ENCODE data around the gene STRN.
"Not testable (repeated sequence)": the region's sequence is repeated elsewhere in the genome, so short reads cannot be mapped to it uniquely, and the experiment has no call there.

Gene STRN

DNA sequence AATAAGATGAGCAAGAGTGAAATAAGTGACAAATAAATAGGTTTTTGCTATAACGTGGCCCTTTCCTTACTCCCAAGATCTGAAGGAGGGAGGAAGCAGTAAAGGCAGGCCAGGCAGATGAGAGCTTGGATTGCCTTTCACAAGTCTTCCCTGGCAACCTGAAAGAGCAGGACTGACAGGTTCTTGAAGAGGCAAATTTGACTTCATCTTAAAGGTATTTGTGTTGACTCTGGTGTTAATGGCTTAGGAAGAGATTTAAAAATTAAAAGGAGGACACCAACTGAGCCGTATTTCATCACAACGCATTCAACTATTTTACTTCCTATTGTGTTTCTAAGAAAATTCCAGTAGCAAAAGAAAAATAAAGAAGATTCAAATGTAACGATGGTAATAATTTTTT, 3.2 kb downstream of the STRN start:
- Histone ChIP-seq H3K9ac (ENCODE audit: low read length in 2 of 2) (no peak overlapping the region), H3K9me3 (ENCODE audit: control insufficient read depth in 2 of 2, low read length in 2 of 2) (no peaks in the 10 kb centered on the region), H3K36me3 (ENCODE audit: control insufficient read depth in 2 of 2, insufficient read depth in 2 of 2, low read length in 2 of 2) (no peaks in the 10 kb centered on the region), H3K4me1 (ENCODE audit: control insufficient read depth, insufficient read depth, low read length) (peaks cover 6% of the 10 kb centered on the region), H3K4me3 (ENCODE audit: low read length in 2 of 2) (no peak overlapping the region), H3K27me3 (ENCODE audit: control insufficient read depth in 1 of 2, insufficient read depth in 2 of 2, low read length in 2 of 2) (no peaks in the 10 kb centered on the region), H3K27ac (ENCODE audit: low read length) (no peak overlapping the region)

GRCh38 chr2:36960773-36961172, 5.6 kb downstream of the STRN start:
- Histone ChIP-seq H3K4me3 (ENCODE audit: low read length in 2 of 2) (no peak overlapping the region), H3K9ac (ENCODE audit: low read length in 2 of 2) (no peak overlapping the region), H3K4me1 (ENCODE audit: control insufficient read depth, insufficient read depth, low read length) (peaks cover 6% of the 10 kb centered on the region), H3K36me3 (ENCODE audit: control insufficient read depth in 2 of 2, insufficient read depth in 2 of 2, low read length in 2 of 2) (no peaks in the 10 kb centered on the region), H3K9me3 (ENCODE audit: control insufficient read depth in 2 of 2, low read length in 2 of 2) (no peaks in the 10 kb centered on the region), H3K27ac (ENCODE audit: low read length) (no peak overlapping the region), H3K27me3 (ENCODE audit: control insufficient read depth in 1 of 2, insufficient read depth in 2 of 2, low read length in 2 of 2) (no peaks in the 10 kb centered on the region)

DNA sequence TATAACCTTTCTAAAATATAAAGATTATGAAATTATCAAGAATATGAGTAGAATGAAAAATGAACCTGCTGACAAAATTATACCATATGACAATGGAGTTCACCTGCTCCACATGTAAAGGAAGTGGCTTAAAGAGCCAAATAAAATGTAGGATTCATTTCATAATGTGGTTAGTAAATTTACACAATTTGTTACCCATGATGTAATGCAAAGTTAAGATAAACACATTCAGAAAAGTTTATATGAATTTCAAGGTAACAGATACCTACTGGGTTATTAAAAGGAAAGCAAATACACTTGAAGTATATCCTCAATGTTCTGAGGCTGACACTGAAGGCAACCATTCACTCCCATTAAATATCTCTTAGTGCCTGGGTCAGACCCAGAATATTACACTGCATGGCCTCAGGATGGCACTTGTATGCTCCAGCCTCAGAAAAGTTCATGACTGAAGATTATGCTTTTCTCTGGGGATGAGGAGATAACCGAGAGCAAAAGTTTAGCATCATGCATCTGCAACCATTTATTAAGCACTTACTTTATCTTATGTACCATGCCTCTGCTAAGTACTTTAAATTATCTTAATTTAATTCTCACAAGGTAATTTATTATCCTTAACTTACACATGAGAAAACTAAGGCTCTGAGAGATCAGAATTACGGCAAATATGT, 6.2 kb downstream of the STRN start:
- Histone ChIP-seq H3K36me3 (ENCODE audit: control insufficient read depth in 2 of 2, insufficient read depth in 2 of 2, low read length in 2 of 2) (no peaks in the 10 kb centered on the region), H3K27me3 (ENCODE audit: control insufficient read depth in 1 of 2, insufficient read depth in 2 of 2, low read length in 2 of 2) (no peaks in the 10 kb centered on the region), H3K4me1 (ENCODE audit: control insufficient read depth, insufficient read depth, low read length) (peaks cover 4% of the 10 kb centered on the region), H3K27ac (ENCODE audit: low read length) (no peak overlapping the region), H3K9ac (ENCODE audit: low read length in 2 of 2) (no peak overlapping the region), H3K4me3 (ENCODE audit: low read length in 2 of 2) (no peak overlapping the region), H3K9me3 (ENCODE audit: control insufficient read depth in 2 of 2, low read length in 2 of 2) (no peaks in the 10 kb centered on the region)

DNA sequence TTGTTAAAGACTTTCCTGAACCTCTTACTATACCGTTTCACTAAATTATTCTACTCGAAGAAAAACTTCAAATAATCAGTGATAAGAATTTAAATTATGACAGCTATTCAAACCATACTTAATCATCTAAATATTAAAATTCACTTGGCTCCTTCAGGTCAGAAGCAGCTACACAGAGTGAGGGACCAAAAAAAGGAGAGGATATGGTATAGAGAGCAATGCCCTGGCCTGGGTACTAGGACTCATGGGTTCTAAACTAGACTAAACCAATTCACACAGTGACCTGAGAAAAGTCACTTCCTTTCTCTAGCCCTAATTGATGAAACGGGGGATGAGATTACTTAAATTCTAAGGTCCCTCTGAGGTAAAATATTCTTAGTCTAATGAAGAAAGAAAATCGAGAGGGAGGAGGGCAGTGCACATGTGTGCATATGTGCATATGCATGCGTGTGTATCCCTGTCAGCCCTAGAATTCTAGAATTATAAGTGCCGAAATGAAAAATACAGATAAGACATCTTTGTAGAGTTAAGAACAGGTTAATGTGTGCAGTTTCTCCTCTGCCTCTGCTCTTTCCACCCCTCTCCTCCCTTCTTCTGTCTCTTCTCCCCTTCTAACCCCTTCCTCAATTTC, 11.2 kb downstream of the STRN start:
- H3K4me3 ChIP-seq (ENCODE audit: low read length in 2 of 2), result no peak overlapping the region
- peaks cover 4% of the 10 kb centered on the region for H3K4me1 ChIP-seq (ENCODE audit: control insufficient read depth, insufficient read depth, low read length)
- no peaks in the 10 kb centered on the region for H3K36me3 ChIP-seq (ENCODE audit: control insufficient read depth in 2 of 2, insufficient read depth in 2 of 2, low read length in 2 of 2)
- H3K9ac ChIP-seq (ENCODE audit: low read length in 2 of 2), result no peak overlapping the region
- H3K27ac ChIP-seq (ENCODE audit: low read length), result no peak overlapping the region
- no peaks in the 10 kb centered on the region for H3K9me3 ChIP-seq (ENCODE audit: control insufficient read depth in 2 of 2, low read length in 2 of 2)
- H3K27me3 ChIP-seq (ENCODE audit: control insufficient read depth in 1 of 2, insufficient read depth in 2 of 2, low read length in 2 of 2), result no peaks in the 10 kb centered on the region

DNA sequence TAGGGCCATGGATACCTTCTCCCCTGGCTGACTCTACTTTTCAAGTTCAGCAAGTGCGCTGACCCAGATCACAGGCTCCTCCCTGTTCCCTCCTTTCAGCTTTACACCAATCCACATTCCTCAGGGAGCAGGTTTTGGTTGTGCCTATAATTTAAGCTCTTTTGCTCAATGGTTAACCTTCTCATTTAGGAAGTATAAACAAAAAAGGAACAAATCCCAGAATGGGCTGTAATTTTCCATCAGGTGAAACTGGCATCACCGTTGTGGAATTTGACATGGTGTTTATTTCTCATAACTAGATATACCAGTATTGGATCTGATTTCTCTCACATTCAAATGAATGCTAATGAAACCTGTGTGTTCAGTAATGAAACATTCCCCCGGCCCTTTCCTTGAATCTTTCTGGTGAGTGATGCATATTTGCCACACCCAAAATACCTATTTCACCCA, 13.6 kb downstream of the STRN start:
- Histone ChIP-seq H3K4me3 (ENCODE audit: low read length in 2 of 2) (no peak overlapping the region), H3K27ac (ENCODE audit: low read length) (no peak overlapping the region), H3K9ac (ENCODE audit: low read length in 2 of 2) (no peak overlapping the region), H3K27me3 (ENCODE audit: control insufficient read depth in 1 of 2, insufficient read depth in 2 of 2, low read length in 2 of 2) (no peaks in the 10 kb centered on the region), H3K36me3 (ENCODE audit: control insufficient read depth in 2 of 2, insufficient read depth in 2 of 2, low read length in 2 of 2) (no peaks in the 10 kb centered on the region), H3K9me3 (ENCODE audit: control insufficient read depth in 2 of 2, low read length in 2 of 2) (no peaks in the 10 kb centered on the region), H3K4me1 (ENCODE audit: control insufficient read depth, insufficient read depth, low read length) (peaks cover 4% of the 10 kb centered on the region)

DNA sequence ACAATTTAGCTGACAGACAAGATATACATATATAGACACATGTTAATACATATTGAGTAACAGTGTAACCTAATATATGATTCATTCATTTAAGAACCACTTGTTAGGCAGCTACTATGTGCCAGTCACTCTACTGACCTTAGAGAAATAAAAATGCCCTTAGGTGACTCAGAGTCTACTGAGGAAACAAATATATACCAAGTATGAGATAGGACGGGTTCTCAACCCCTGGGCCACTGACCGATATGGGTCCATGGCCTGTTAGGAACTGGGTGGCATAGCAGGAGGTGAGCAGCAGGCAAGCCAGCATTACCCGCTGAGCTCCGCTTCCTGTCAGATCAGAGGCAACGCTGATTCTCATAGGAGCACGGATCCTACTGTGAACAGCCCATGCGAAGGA, 14.8 kb downstream of the STRN start:
- Histone ChIP-seq H3K9ac (ENCODE audit: low read length in 2 of 2) (no peak overlapping the region), H3K4me3 (ENCODE audit: low read length in 2 of 2) (no peak overlapping the region), H3K36me3 (ENCODE audit: control insufficient read depth in 2 of 2, insufficient read depth in 2 of 2, low read length in 2 of 2) (no peaks in the 10 kb centered on the region), H3K4me1 (ENCODE audit: control insufficient read depth, insufficient read depth, low read length) (peaks cover 4% of the 10 kb centered on the region), H3K9me3 (ENCODE audit: control insufficient read depth in 2 of 2, low read length in 2 of 2) (no peaks in the 10 kb centered on the region), H3K27ac (ENCODE audit: low read length) (no peak overlapping the region), H3K27me3 (ENCODE audit: control insufficient read depth in 1 of 2, insufficient read depth in 2 of 2, low read length in 2 of 2) (no peaks in the 10 kb centered on the region)

- Histone ChIP-seq H3K27me3 (ENCODE audit: control insufficient read depth in 1 of 2, insufficient read depth in 2 of 2, low read length in 2 of 2) (no peaks in the 10 kb centered on the region), H3K36me3 (ENCODE audit: control insufficient read depth in 2 of 2, insufficient read depth in 2 of 2, low read length in 2 of 2) (no peaks in the 10 kb centered on the region), H3K27ac (ENCODE audit: low read length) (no peak overlapping the region), H3K4me1 (ENCODE audit: control insufficient read depth, insufficient read depth, low read length) (peaks cover 4% of the 10 kb centered on the region), H3K9me3 (ENCODE audit: control insufficient read depth in 2 of 2, low read length in 2 of 2) (no peaks in the 10 kb centered on the region), H3K4me3 (ENCODE audit: low read length in 2 of 2) (no peak overlapping the region), H3K9ac (ENCODE audit: low read length in 2 of 2) (no peak overlapping the region)
Measured at GRCh38 chr2:36951027-36951518, 15.3 kb downstream of the STRN start.

- Histone ChIP-seq H3K9ac (ENCODE audit: low read length in 2 of 2) (no peak overlapping the region), H3K27ac (ENCODE audit: low read length) (no peak overlapping the region), H3K36me3 (ENCODE audit: control insufficient read depth in 2 of 2, insufficient read depth in 2 of 2, low read length in 2 of 2) (no peaks in the 10 kb centered on the region), H3K4me3 (ENCODE audit: low read length in 2 of 2) (no peak overlapping the region), H3K9me3 (ENCODE audit: control insufficient read depth in 2 of 2, low read length in 2 of 2) (no peaks in the 10 kb centered on the region), H3K27me3 (ENCODE audit: control insufficient read depth in 1 of 2, insufficient read depth in 2 of 2, low read length in 2 of 2) (no peaks in the 10 kb centered on the region), H3K4me1 (ENCODE audit: control insufficient read depth, insufficient read depth, low read length) (peaks cover 4% of the 10 kb centered on the region)
Measured at GRCh38 chr2:36949845-36950244, 16.5 kb downstream of the STRN start.

- not testable (repeated sequence) for H3K27me3 ChIP-seq (ENCODE audit: control insufficient read depth in 1 of 2, insufficient read depth in 2 of 2, low read length in 2 of 2); H3K27ac ChIP-seq (ENCODE audit: low read length); H3K4me1 ChIP-seq (ENCODE audit: control insufficient read depth, insufficient read depth, low read length); H3K9ac ChIP-seq (ENCODE audit: low read length in 2 of 2); H3K9me3 ChIP-seq (ENCODE audit: control insufficient read depth in 2 of 2, low read length in 2 of 2); H3K4me3 ChIP-seq (ENCODE audit: low read length in 2 of 2); H3K36me3 ChIP-seq (ENCODE audit: control insufficient read depth in 2 of 2, insufficient read depth in 2 of 2, low read length in 2 of 2)
Measured at GRCh38 chr2:36945240-36945639, 21.1 kb downstream of the STRN start.

- no peaks in the 10 kb centered on the region for H3K27me3 ChIP-seq (ENCODE audit: control insufficient read depth in 1 of 2, insufficient read depth in 2 of 2, low read length in 2 of 2)
- H3K27ac ChIP-seq (ENCODE audit: low read length), result no peak overlapping the region
- H3K36me3 ChIP-seq (ENCODE audit: control insufficient read depth in 2 of 2, insufficient read depth in 2 of 2, low read length in 2 of 2), result no peaks in the 10 kb centered on the region
- no peaks in the 10 kb centered on the region for H3K4me1 ChIP-seq (ENCODE audit: control insufficient read depth, insufficient read depth, low read length)
- no peak overlapping the region for H3K4me3 ChIP-seq (ENCODE audit: low read length in 2 of 2)
- H3K9ac ChIP-seq (ENCODE audit: low read length in 2 of 2), result no peak overlapping the region
- no peaks in the 10 kb centered on the region for H3K9me3 ChIP-seq (ENCODE audit: control insufficient read depth in 2 of 2, low read length in 2 of 2)
Measured at GRCh38 chr2:36941867-36942266, 24.5 kb downstream of the STRN start.

- H3K4me3 ChIP-seq (ENCODE audit: low read length in 2 of 2); H3K4me1 ChIP-seq (ENCODE audit: control insufficient read depth, insufficient read depth, low read length); H3K36me3 ChIP-seq (ENCODE audit: control insufficient read depth in 2 of 2, insufficient read depth in 2 of 2, low read length in 2 of 2); H3K27ac ChIP-seq (ENCODE audit: low read length); H3K9me3 ChIP-seq (ENCODE audit: control insufficient read depth in 2 of 2, low read length in 2 of 2); H3K27me3 ChIP-seq (ENCODE audit: control insufficient read depth in 1 of 2, insufficient read depth in 2 of 2, low read length in 2 of 2); H3K9ac ChIP-seq (ENCODE audit: low read length in 2 of 2): not testable (repeated sequence)
Measured at GRCh38 chr2:36936526-36936925, 29.8 kb downstream of the STRN start.
